Activated CD8-positive, alpha-beta T cell treated with anti-CD3 and anti-CD28 coated beads, Interleukin-2, amount 10 ng/mL, durations not matched to agents 7 days and 5 days (primary cell): ENCODE data around the gene DNAJC22. TPM values are rescaled to one million over a fixed set of nuclear protein-coding genes. Genes with fewer than 3 reads are reported as not detected.
"Not testable (repeated sequence)": the region's sequence is repeated elsewhere in the genome, so short reads cannot be mapped to it uniquely, and the experiment has no call there.

Experiments used
- ATAC-seq: fragments of 150-1000 bp; cut with Tn5 transposase; one replicate; pipeline ENCODE4 v1.10.0; 2021; ENCODE audit warnings: moderate library complexity
- CTCF ChIA-PET: fragments of 350-600 bp; sonication (Branson Sonifier 250); formaldehyde crosslinking; loops from one replicate; lab custom pipeline; 2021; ENCODE audit warnings: antibody characterized with exemption; lab: Charles Lee
- POLR2A ChIA-PET: fragments of 350-600 bp; sonication (Branson Sonifier 250); formaldehyde crosslinking; loops from one replicate; lab custom pipeline; 2021; ENCODE audit warnings: antibody characterized with exemption; lab: Charles Lee
- DNase-seq: peaks from one replicate; pipeline ENCODE4 v3.0.0-alpha.2; 2020
- H3K27ac Mint-ChIP-seq: one replicate; pipeline ENCODE4 v1.8.0; 2021; ENCODE audit warnings: mild to moderate bottlenecking, mixed read lengths
- H3K27me3 Mint-ChIP-seq: one replicate; pipeline ENCODE4 v1.8.0; 2021; ENCODE audit warnings: low read depth, mixed read lengths
- H3K36me3 Mint-ChIP-seq: one replicate; pipeline ENCODE4 v1.8.0; 2021; ENCODE audit warnings: low read depth, mixed read lengths
- H3K4me1 Mint-ChIP-seq: one replicate; pipeline ENCODE4 v1.8.0; 2021; ENCODE audit warnings: low read depth, mixed read lengths
- H3K4me3 Mint-ChIP-seq: one replicate; pipeline ENCODE4 v1.8.0; 2021; ENCODE audit warnings: mild to moderate bottlenecking, mixed read lengths
- H3K9me3 Mint-ChIP-seq: one replicate; pipeline ENCODE4 v1.8.0; 2022; ENCODE audit warnings: mixed read lengths; ENCODE audit not compliant: insufficient read depth
- total RNA-seq, 2 experiments: library from RNA; stranded (reverse); gene quantifications; one replicate each; pipeline ENCODE4 v1.2.3, GENCODE V29; 2021

Gene DNAJC22
- total RNA-seq = under 1 TPM in 1 of 2 experiments, not detected in 1; 0.29 TPM

DNA sequence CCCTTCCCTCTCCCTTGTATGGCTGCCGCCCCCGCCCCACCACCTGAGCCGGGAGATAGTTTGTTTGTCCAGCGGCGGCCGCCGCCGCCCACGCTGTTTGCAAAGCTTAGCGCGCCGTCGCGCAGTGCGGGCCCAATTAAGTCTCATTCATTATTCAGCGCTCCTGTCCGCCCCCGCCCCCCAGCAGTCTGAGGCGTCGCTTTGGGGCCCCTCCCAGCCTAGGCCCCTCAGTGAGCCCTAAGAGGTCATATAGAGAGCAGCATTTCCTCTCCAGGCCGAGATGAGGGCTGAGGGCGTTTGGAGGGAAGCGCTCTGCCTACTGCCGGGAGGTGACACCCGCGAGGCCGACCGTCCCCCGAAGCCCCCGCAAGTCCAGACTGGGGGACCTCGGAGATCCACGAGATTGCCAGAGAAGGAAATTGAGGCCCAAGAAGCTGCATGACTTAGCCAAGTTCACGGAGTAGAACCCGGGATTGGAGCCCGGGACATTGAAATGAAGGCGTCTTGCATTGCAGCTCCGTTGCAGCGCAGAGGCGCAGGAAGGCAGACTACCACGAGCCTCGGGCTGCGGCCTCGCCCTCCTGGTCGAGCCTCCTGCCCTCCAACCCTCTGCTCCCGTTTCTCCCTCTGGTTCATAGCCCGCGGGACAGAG, at the start of gene DNAJC22:
TSS of gene DNAJC22 (plus strand) at position 230 of the 652 bp plus-strand sequence. CDS start 1,985 bp downstream, outside the sequence.
- Mint-ChIP-seq H3K9me3 (no peaks in the 10 kb centered on the region), H3K4me1 (peaks cover 37% of the 10 kb centered on the region), H3K27ac (no peak within 1 kb of the TSS), H3K27me3 (peaks cover 74% of the 10 kb centered on the region), H3K4me3 (peak within 1 kb of the TSS; percentile 60), H3K36me3 (no peaks in the 10 kb centered on the region)
- DNase-seq = peak; percentile 49
- ChIA-PET CTCF (interaction anchor here (0.8 to 8.4 kb wide), 29 partner anchors 10 to 257 kb away, joined by 3 to 111 read pairs (median 5); partner anchors contain the start of genes C1QL4, PRPH, SPATS2 and TROAP), POLR2A (interaction anchor here (0.6 to 3.0 kb wide), 5 partner anchors 20 to 216 kb away, joined by 3 to 12 read pairs (median 3); partner anchors contain the start of genes SPATS2 and TUBA1B)
- ATAC-seq = peak; percentile 25

- Mint-ChIP-seq H3K4me1 (peaks cover 27% of the 10 kb centered on the region), H3K27ac (no peak overlapping the region), H3K27me3 (peaks cover 55% of the 10 kb centered on the region), H3K36me3 (no peaks in the 10 kb centered on the region), H3K9me3 (no peaks in the 10 kb centered on the region), H3K4me3 (peak overlapping the region; percentile 15)
- ATAC-seq (no peak), DNase-seq (no peak)
- CTCF ChIA-PET = interaction anchor here (0.9 to 9.1 kb wide), 23 partner anchors 9 to 220 kb away, joined by 3 to 67 read pairs (median 5); partner anchors contain the start of genes C1QL4, DNAJC22, SPATS2 and TROAP
- POLR2A ChIA-PET = interaction anchor here (1.1 to 1.9 kb wide), 2 partner anchors 25 to 45 kb away, joined by 3 to 7 read pairs; partner anchors contain the start of gene TROAP
Measured at GRCh38 chr12:49297695-49298060, 49.0 kb upstream of the DNAJC22 start.

GRCh38 chr12:49298160-49298559, 48.5 kb upstream of the DNAJC22 start:
- ChIA-PET POLR2A (no interaction called here), CTCF (interaction anchor here (0.8 to 9.1 kb wide), 8 partner anchors 10 to 69 kb away, joined by 3 to 67 read pairs (median 6); partner anchors contain the start of genes C1QL4, DNAJC22, SPATS2 and TUBA1C)
- Mint-ChIP-seq H3K27ac (no peak overlapping the region), H3K4me1 (peaks cover 27% of the 10 kb centered on the region), H3K9me3 (no peaks in the 10 kb centered on the region), H3K4me3 (peak overlapping the region; percentile 2), H3K36me3 (no peaks in the 10 kb centered on the region), H3K27me3 (peaks cover 59% of the 10 kb centered on the region)
- no peak for DNase-seq
- no peak for ATAC-seq

GRCh38 chr12:49301760-49302159, 44.9 kb upstream of the DNAJC22 start:
- Mint-ChIP-seq H3K4me3 (no peak overlapping the region), H3K27ac (no peak overlapping the region), H3K36me3 (no peaks in the 10 kb centered on the region), H3K9me3 (no peaks in the 10 kb centered on the region), H3K4me1 (peaks cover 19% of the 10 kb centered on the region), H3K27me3 (peaks cover 43% of the 10 kb centered on the region)
- ATAC-seq = no peak
- POLR2A ChIA-PET = no interaction called here
- CTCF ChIA-PET = interaction anchor here (0.9 to 2.7 kb wide), 3 partner anchors 21 to 40 kb away, joined by 3 to 9 read pairs (median 4); partner anchors contain the start of gene TROAP
- peak; percentile 36 for DNase-seq

GRCh38 chr12:49304161-49304560, 42.5 kb upstream of the DNAJC22 start:
- Mint-ChIP-seq H3K27me3 (peaks cover 41% of the 10 kb centered on the region), H3K36me3 (no peaks in the 10 kb centered on the region)
- POLR2A ChIA-PET = interaction anchor here (1.2 kb wide), 1 partner anchor 19 kb away, joined by 4 read pairs; the partner anchor contains the start of gene TROAP

GRCh38 chr12:49305762-49306510, 40.8 kb upstream of the DNAJC22 start:
- Mint-ChIP-seq H3K9me3 (no peaks in the 10 kb centered on the region), H3K27me3 (peaks cover 49% of the 10 kb centered on the region), H3K4me1 (peaks cover 5% of the 10 kb centered on the region), H3K36me3 (no peaks in the 10 kb centered on the region), H3K4me3 (no peak overlapping the region), H3K27ac (no peak overlapping the region)
- CTCF ChIA-PET = interaction anchor here (0.9 to 3.7 kb wide), 6 partner anchors 10 to 52 kb away, joined by 3 to 17 read pairs (median 5); partner anchors contain the start of genes DNAJC22 and PRPH
- POLR2A ChIA-PET = interaction anchor here (0.7 kb wide), 1 partner anchor 1548 kb away, joined by 3 read pairs; no protein-coding TSS in a partner anchor
- ATAC-seq (no peak), DNase-seq (no peak)

More at GRCh38 chr12:49304161-49304560, 42.5 kb upstream of the DNAJC22 start:
- no peak overlapping the region for H3K27ac Mint-ChIP-seq
- CTCF ChIA-PET = interaction anchor here (0.7 to 3.7 kb wide), 7 partner anchors 9 to 642 kb away, joined by 3 to 17 read pairs (median 7); partner anchors contain the start of genes DNAJC22 and PRPH
- peaks cover 5% of the 10 kb centered on the region for H3K4me1 Mint-ChIP-seq
- no peak overlapping the region for H3K4me3 Mint-ChIP-seq
- no peaks in the 10 kb centered on the region for H3K9me3 Mint-ChIP-seq
- DNase-seq (no peak), ATAC-seq (no peak)

DNA sequence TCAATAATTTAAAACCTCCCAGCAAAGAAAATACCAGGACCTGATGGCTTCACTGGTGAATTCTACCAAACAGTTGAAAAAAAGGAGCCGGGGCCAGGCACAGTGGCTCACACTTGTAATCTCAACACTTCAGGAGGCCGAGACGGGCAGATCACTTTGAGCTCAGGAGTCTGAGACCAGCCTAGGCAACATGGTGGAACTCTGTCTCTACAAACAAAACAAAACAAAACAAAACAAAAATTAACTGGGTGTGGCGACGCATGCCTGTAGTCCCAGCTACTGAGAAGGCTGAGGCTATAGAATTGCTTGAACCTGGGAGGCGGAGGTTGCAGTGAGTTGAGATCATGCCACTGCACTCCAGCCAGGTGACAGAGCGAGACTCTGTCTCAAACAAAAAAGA, 37.3 kb upstream of the DNAJC22 start:
- no peaks in the 10 kb centered on the region for H3K4me1 Mint-ChIP-seq
- DNase-seq (no peak), ATAC-seq (no peak)
- no peak overlapping the region for H3K4me3 Mint-ChIP-seq
- no peaks in the 10 kb centered on the region for H3K36me3 Mint-ChIP-seq
- ChIA-PET POLR2A (no interaction called here), CTCF (interaction anchor here (0.8 to 3.0 kb wide), 3 partner anchors 12 to 38 kb away, joined by 3 to 11 read pairs (median 3); partner anchors contain the start of gene DNAJC22)
- peaks cover 44% of the 10 kb centered on the region for H3K27me3 Mint-ChIP-seq
- no peak overlapping the region for H3K27ac Mint-ChIP-seq
- no peaks in the 10 kb centered on the region for H3K9me3 Mint-ChIP-seq

DNA sequence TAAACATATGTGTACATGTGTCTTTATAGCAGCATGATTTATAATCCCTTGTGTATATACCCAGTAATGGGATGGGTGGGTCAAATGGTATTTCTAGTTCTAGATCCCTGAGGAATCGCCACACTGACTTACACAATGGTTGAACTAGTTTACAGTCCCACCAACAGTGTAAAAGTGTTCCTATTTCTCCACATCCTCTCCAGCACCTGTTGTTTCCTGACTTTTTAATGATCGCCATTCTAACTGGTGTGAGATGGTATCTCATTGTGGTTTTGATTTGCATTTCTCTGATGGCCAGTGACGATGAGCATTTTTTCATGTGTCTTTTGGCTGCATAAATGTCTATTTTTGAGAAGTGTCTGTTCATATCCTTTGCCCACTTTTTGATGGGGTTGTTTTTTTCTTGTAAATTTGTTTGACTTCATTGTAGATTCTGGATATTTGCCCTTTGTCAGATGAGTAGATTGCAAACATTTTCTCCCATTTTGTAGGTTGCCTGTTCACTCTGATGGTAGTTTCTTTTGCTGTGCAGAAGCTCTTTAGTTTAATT, 36.2 kb upstream of the DNAJC22 start:
- DNase-seq, H3K4me3 Mint-ChIP-seq, H3K36me3 Mint-ChIP-seq, ATAC-seq, POLR2A ChIA-PET, CTCF ChIA-PET, H3K4me1 Mint-ChIP-seq, H3K9me3 Mint-ChIP-seq, H3K27ac Mint-ChIP-seq: not testable (repeated sequence)
- H3K27me3 Mint-ChIP-seq = peaks cover 42% of the 10 kb centered on the region

GRCh38 chr12:49314811-49315210, 31.9 kb upstream of the DNAJC22 start:
- H3K27ac Mint-ChIP-seq = no peak overlapping the region
- ChIA-PET POLR2A (no interaction called here), CTCF (interaction anchor here (1.0 to 1.4 kb wide), 2 partner anchors 26 to 27 kb away, joined by 3 read pairs; no protein-coding TSS in a partner anchor)
- no peak overlapping the region for H3K4me3 Mint-ChIP-seq
- DNase-seq (no peak), ATAC-seq (no peak)
- peaks cover 12% of the 10 kb centered on the region for H3K27me3 Mint-ChIP-seq
- H3K4me1 Mint-ChIP-seq = no peaks in the 10 kb centered on the region
- no peaks in the 10 kb centered on the region for H3K36me3 Mint-ChIP-seq
- no peaks in the 10 kb centered on the region for H3K9me3 Mint-ChIP-seq

- ATAC-seq, POLR2A ChIA-PET, H3K9me3 Mint-ChIP-seq, CTCF ChIA-PET, H3K36me3 Mint-ChIP-seq, H3K4me3 Mint-ChIP-seq, H3K4me1 Mint-ChIP-seq, H3K27ac Mint-ChIP-seq, DNase-seq, H3K27me3 Mint-ChIP-seq: not testable (repeated sequence)
Measured at GRCh38 chr12:49317118-49317517, 29.6 kb upstream of the DNAJC22 start.
